Spleen (tissue), 7 donors: ENCODE data around the gene PHTF1.

Experiments
- POLR2A ChIP-seq, 3 donors: fragments of 450-650 bp; IDR thresholded peaks; one replicate each; pipeline ENCODE4 v1.5.1; 2017; ENCODE audit warnings: antibody characterized with exemption in 3 of 3, mild to moderate bottlenecking in 1 of 3
- TF ChIP-seq, protein P1 (sequence below), 11 experiments: fragments of 200-600 bp in 7 of 11; fragments of 450-650 bp in 4 of 11; sonication (generic) in 4 of 11; IDR thresholded peaks in 8 of 11; conservative IDR thresholded peaks in 3 of 11; 1 replicate in 7 of 11; 2 replicates in 4 of 11; pipeline versions ENCODE4 v1.4.0 to v1.8.0; 2016 to 2021; ENCODE audit warnings: antibody characterized with exemption in 11 of 11, inconsistent platforms in 4 of 11, mild to moderate bottlenecking in 1 of 11
- donor health status: DM: no; HTN: no; CAD: no; lungs with moderate emphysema.
- donor health status: DM: no; HTN: no; CAD: no.
- donor health status: DM: no; HTN: no; CAD: no.

DNA sequence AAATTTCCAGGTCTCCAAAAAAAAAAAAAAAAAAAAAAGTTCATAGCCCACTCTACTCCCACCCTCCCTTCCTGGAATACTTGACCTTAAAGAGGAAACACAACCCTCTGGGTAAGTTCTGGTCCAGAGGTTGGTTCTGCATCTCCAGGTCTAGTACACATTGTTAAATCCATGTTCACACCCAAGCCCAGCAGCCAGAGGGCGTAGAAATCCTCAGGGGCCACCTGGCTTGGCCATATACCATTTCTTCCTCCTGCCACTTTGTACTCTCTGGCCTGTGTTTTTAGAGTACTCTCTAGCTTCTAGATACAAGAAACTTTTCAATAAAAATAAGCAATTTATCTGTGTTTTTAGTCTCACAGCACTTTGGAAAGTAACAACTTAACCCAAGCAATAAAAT is 89.3 kb downstream of the PHTF1 start:
- TF ChIP-seq, protein P1, sequence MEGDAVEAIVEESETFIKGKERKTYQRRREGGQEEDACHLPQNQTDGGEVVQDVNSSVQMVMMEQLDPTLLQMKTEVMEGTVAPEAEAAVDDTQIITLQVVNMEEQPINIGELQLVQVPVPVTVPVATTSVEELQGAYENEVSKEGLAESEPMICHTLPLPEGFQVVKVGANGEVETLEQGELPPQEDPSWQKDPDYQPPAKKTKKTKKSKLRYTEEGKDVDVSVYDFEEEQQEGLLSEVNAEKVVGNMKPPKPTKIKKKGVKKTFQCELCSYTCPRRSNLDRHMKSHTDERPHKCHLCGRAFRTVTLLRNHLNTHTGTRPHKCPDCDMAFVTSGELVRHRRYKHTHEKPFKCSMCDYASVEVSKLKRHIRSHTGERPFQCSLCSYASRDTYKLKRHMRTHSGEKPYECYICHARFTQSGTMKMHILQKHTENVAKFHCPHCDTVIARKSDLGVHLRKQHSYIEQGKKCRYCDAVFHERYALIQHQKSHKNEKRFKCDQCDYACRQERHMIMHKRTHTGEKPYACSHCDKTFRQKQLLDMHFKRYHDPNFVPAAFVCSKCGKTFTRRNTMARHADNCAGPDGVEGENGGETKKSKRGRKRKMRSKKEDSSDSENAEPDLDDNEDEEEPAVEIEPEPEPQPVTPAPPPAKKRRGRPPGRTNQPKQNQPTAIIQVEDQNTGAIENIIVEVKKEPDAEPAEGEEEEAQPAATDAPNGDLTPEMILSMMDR (IDR thresholded peaks at IDR 0.05 in 8 of 11, conservative IDR thresholded peaks at IDR 0.05 in 3 of 11), result no peak
- no peak for TF ChIP-seq POLR2A (IDR thresholded peaks at IDR 0.05)
